Thyroid gland (tissue), 4 donors: ENCODE data around the gene CDC42EP5. TPM values are rescaled to one million over a fixed set of nuclear protein-coding genes. Genes with fewer than 3 reads are reported as not detected.

Source experiments
- DNase-seq, 2 donors: peaks; one replicate each; pipeline ENCODE4 v3.0.0-alpha.2; 2019
- H3K27ac ChIP-seq, 3 donors: fragments of 200-600 bp; sonication (generic); 1 replicate in 2 of 3; 2 replicates in 1 of 3; pipeline ENCODE4 v1.5.1; 2016 to 2019; ENCODE audit warnings: mild to moderate bottlenecking in 1 of 3, moderate library complexity in 1 of 3
- H3K27me3 ChIP-seq: fragments of 200-600 bp; sonication (generic); one replicate; pipeline ENCODE4 v1.5.1; 2019
- H3K36me3 ChIP-seq, 2 donors: fragments of 200-600 bp; sonication (generic); one replicate each; pipeline ENCODE4 v1.5.1; 2016 to 2019
- H3K4me1 ChIP-seq, 2 donors: fragments of 200-600 bp; sonication (generic); one replicate each; pipeline ENCODE4 v1.5.1; 2017 to 2019
- H3K4me3 ChIP-seq, 3 donors: fragments of 200-600 bp; sonication (generic); replicated peaks in 1 of 3; 1 replicate in 2 of 3; 2 replicates in 1 of 3; pipeline ENCODE4 v1.5.1; 2016; ENCODE audit warnings: mild to moderate bottlenecking in 1 of 3
- H3K9me3 ChIP-seq: fragments of 200-600 bp; sonication (generic); one replicate; pipeline ENCODE4 v1.5.1; 2017
- CTCF ChIP-seq, 6 experiments: fragments of 200-600 bp in 3 of 6; fragments of 450-650 bp in 3 of 6; sonication (generic) in 3 of 6; IDR thresholded peaks; one replicate each; pipeline ENCODE4 v1.5.1; 2016 to 2019; ENCODE audit warnings: antibody characterized with exemption in 6 of 6, mild to moderate bottlenecking in 2 of 6, inconsistent platforms in 1 of 6, moderate library complexity in 1 of 6
- POLR2A ChIP-seq, 2 donors: fragments of 450-650 bp; IDR thresholded peaks; one replicate each; pipeline ENCODE4 v1.6.1; 2017; ENCODE audit warnings: antibody characterized with exemption in 2 of 2, mild to moderate bottlenecking in 2 of 2, moderate library complexity in 1 of 2
- WGBS, 2 donors: methylation state at CpG; one replicate each; pipeline ENCODE4 v1.1.5; 2017; 5-methylcytosine and 5-hydroxymethylcytosine counted together
- intact Hi-C: fragments of 100-400 bp; cut with DNase I; formaldehyde crosslinking; loops from one replicate; pipeline ENCODE4 v1.15.1; 2023
- total RNA-seq, 4 donors: library from RNA; depleted of rRNA; stranded (reverse); fragments of >200 nt; gene quantifications; one replicate each; pipeline ENCODE4 v1.2.3, GENCODE V29; 2016

CDC42EP5 gene
- total RNA-seq, result 10 to 100 TPM in 2 of 4 donors, 1 to 10 TPM in 2; 1.8 to 18.7 (median 12.1) TPM

- intact Hi-C loops, result no loop called here
- Histone ChIP-seq H3K27ac (peak within 1 kb of the TSS in 2 of 3 donors; percentile 58 to 75), H3K4me1 (peaks cover 10 to 19% of the 10 kb centered on the region in 2 donors), H3K27me3 (peaks cover 5% of the 10 kb centered on the region), H3K4me3 (peak within 1 kb of the TSS in 1 of 3 donors; percentile 30), H3K36me3 (no peaks in the 10 kb centered on the region), H3K9me3 (no peaks in the 10 kb centered on the region)
- no peak for TF ChIP-seq CTCF (IDR thresholded peaks at IDR 0.05)
- peak in 1 of 2 donors; percentile 14 for TF ChIP-seq POLR2A (IDR thresholded peaks at IDR 0.05)
- peak in 1 of 2 donors; percentile 32 for DNase-seq
- WGBS, 2 donors, result 8 to 13% methylated on average over 11 to 12 of the region's 14 CpGs
These were observed at the start of gene CDC42EP5 for GRCh38 chr19:54473071-54473891. Gene CDC42EP5, minus strand, starts transcription at chr19:54473296. Its CDS starts 7,749 bp downstream, at chr19:54465547.

GRCh38 chr19:54521860-54522513 is 48.9 kb upstream of the CDC42EP5 start:
- intact Hi-C loops, result no loop called here
- no peaks in the 10 kb centered on the region for H3K27me3 ChIP-seq
- no peaks in the 10 kb centered on the region for H3K9me3 ChIP-seq
- no peaks in the 10 kb centered on the region for H3K36me3 ChIP-seq
- H3K4me3 ChIP-seq, result no peak overlapping the region
- WGBS, 2 donors, result 72 to 76% methylated on average over 6 of the region's 6 CpGs
- TF ChIP-seq POLR2A (IDR thresholded peaks at IDR 0.05) (no peak), CTCF (IDR thresholded peaks at IDR 0.05) (no peak)
- DNase-seq, result no peak
- no peak overlapping the region for H3K27ac ChIP-seq
- no peaks in the 10 kb centered on the region for H3K4me1 ChIP-seq

- Histone ChIP-seq H3K4me3 (no peak overlapping the region), H3K4me1 (no peaks in the 10 kb centered on the region), H3K27ac (no peak overlapping the region), H3K27me3 (no peaks in the 10 kb centered on the region), H3K36me3 (no peaks in the 10 kb centered on the region), H3K9me3 (no peaks in the 10 kb centered on the region)
- TF ChIP-seq POLR2A (IDR thresholded peaks at IDR 0.05) (no peak), CTCF (IDR thresholded peaks at IDR 0.05) (no peak)
- intact Hi-C loops, result no loop called here
- WGBS, 2 donors, result 53 to 56% methylated on average over 17 to 18 of the region's 18 CpGs
- DNase-seq, result no peak
These were observed 48.1 kb upstream of the CDC42EP5 start for GRCh38 chr19:54521022-54521859.

- Histone ChIP-seq H3K27ac (no peak overlapping the region), H3K27me3 (no peaks in the 10 kb centered on the region), H3K4me3 (no peak overlapping the region), H3K9me3 (no peaks in the 10 kb centered on the region), H3K36me3 (no peaks in the 10 kb centered on the region), H3K4me1 (no peaks in the 10 kb centered on the region)
- intact Hi-C loops, result no loop called here
- TF ChIP-seq POLR2A (IDR thresholded peaks at IDR 0.05) (no peak), CTCF (IDR thresholded peaks at IDR 0.05) (no peak)
- WGBS, 2 donors, result 54 to 61% methylated on average over 5 of the region's 5 CpGs
- DNase-seq, result no peak
These were observed 45.7 kb upstream of the CDC42EP5 start for GRCh38 chr19:54518844-54519243.
